HEK293 (cell line): ENCODE results near the gene BCR.

ENCODE experiments used
- CTCF ChIA-PET: fragments of 350-600 bp; formaldehyde crosslinking; extraction: SDS; loops from one replicate; lab custom pipeline; 2021; ENCODE audit warnings: antibody characterized with exemption; lab: Yijun Ruan, JAX
- POLR2A ChIA-PET: fragments of 300-600 bp; formaldehyde crosslinking; extraction: SDS; loops from one replicate; lab custom pipeline; 2020; ENCODE audit warnings: antibody characterized with exemption, inconsistent platforms; lab: Yijun Ruan, JAX
- H3K27ac ChIP-seq: fragments of 200-500 bp; sonication (Bioruptor generic); 2 replicates; pipeline ENCODE4 v1.5.1; 2014; ENCODE audit warnings: low read depth, low read length, control low read depth, inconsistent platforms; ENCODE audit errors: extremely low read depth
- H3K36me3 ChIP-seq, 2 experiments: fragments of 200-500 bp in 1 of 2; sonication (Bioruptor generic) in 1 of 2; 1 replicate in 1 of 2; 2 replicates in 1 of 2; pipeline ENCODE4 v1.5.1; 2014 to 2017; ENCODE audit warnings: inconsistent platforms in 2 of 2, low read length in 2 of 2; ENCODE audit not compliant: control insufficient read depth in 2 of 2, insufficient read depth in 1 of 2
- H3K4me1 ChIP-seq: fragments of 200-500 bp; sonication (Bioruptor generic); 2 replicates; pipeline ENCODE4 v1.5.1; 2014; ENCODE audit warnings: mild to moderate bottlenecking, low read length, inconsistent platforms; ENCODE audit not compliant: control insufficient read depth, insufficient read depth
- H3K4me3 ChIP-seq: 2 replicates; pipeline ENCODE4 v1.5.1; 2011; ENCODE audit warnings: low read depth, mild to moderate bottlenecking, control low read depth, low read length, moderate library complexity
- H3K9me3 ChIP-seq: fragments of 200-500 bp; sonication (Bioruptor generic); 2 replicates; pipeline ENCODE4 v1.5.1; 2014; ENCODE audit warnings: low read depth, low read length, inconsistent platforms; ENCODE audit not compliant: control insufficient read depth, insufficient read depth
- ATF2 ChIP-seq: fragments of 450-650 bp; formaldehyde crosslinking; IDR thresholded peaks from 2 replicates; pipeline ENCODE4 v1.5.1; 2016; ENCODE audit warnings: missing biosample characterization, missing genetic modification characterization, low read depth
- GFI1B ChIP-seq: fragments of 450-650 bp; formaldehyde crosslinking; IDR thresholded peaks from 2 replicates; pipeline ENCODE4 v1.5.1; 2016; ENCODE audit warnings: missing biosample characterization, missing genetic modification characterization
- GLI2 ChIP-seq: fragments of 450-650 bp; formaldehyde crosslinking; IDR thresholded peaks from 2 replicates; pipeline ENCODE4; 2017; ENCODE audit warnings: missing biosample characterization, missing genetic modification characterization, low read depth, borderline replicate concordance
- KLF1 ChIP-seq: fragments of 450-650 bp; formaldehyde crosslinking; IDR thresholded peaks from 2 replicates; pipeline ENCODE4 v1.5.1; 2016; ENCODE audit warnings: missing biosample characterization, missing genetic modification characterization
- OVOL3 ChIP-seq: fragments of 450-650 bp; formaldehyde crosslinking; IDR thresholded peaks from 2 replicates; pipeline ENCODE4 v1.5.1; 2016; ENCODE audit warnings: missing biosample characterization, missing genetic modification characterization
- TCF7L2 ChIP-seq: IDR thresholded peaks from 2 replicates; pipeline ENCODE4 v1.6.1; 2011; ENCODE audit warnings: low read depth, mild to moderate bottlenecking, inconsistent platforms, low read length, moderate library complexity, borderline replicate concordance
- ZBTB17 ChIP-seq: fragments of 450-650 bp; formaldehyde crosslinking; IDR thresholded peaks from 2 replicates; pipeline ENCODE4 v1.5.1; 2016; ENCODE audit warnings: missing biosample characterization, missing genetic modification characterization
- ZNF138 ChIP-seq: fragments of 450-650 bp; formaldehyde crosslinking; IDR thresholded peaks from 2 replicates; pipeline ENCODE4 v1.5.1; 2016; ENCODE audit warnings: missing biosample characterization, missing genetic modification characterization, borderline replicate concordance
- ZNF148 ChIP-seq: fragments of 450-650 bp; formaldehyde crosslinking; IDR thresholded peaks from 2 replicates; pipeline ENCODE4 v1.5.0; 2017; ENCODE audit warnings: missing biosample characterization, missing genetic modification characterization, borderline replicate concordance
- ZNF214 ChIP-seq: fragments of 450-650 bp; formaldehyde crosslinking; IDR thresholded peaks from 2 replicates; pipeline ENCODE4 v1.5.1; 2017; ENCODE audit warnings: missing biosample characterization, mild to moderate bottlenecking, missing genetic modification characterization, borderline replicate concordance
- ZNF433 ChIP-seq: fragments of 450-650 bp; formaldehyde crosslinking; IDR thresholded peaks from 2 replicates; pipeline ENCODE4 v1.5.1; 2016; ENCODE audit warnings: missing biosample characterization, missing genetic modification characterization, low read depth
- ZNF48 ChIP-seq: fragments of 450-650 bp; formaldehyde crosslinking; IDR thresholded peaks from 2 replicates; pipeline ENCODE4 v1.5.1; 2016; ENCODE audit warnings: missing biosample characterization, missing genetic modification characterization
- ZNF585B ChIP-seq: fragments of 450-650 bp; formaldehyde crosslinking; IDR thresholded peaks from 2 replicates; pipeline ENCODE4 v1.5.1; 2016; ENCODE audit warnings: missing biosample characterization, missing genetic modification characterization
- ZNF623 ChIP-seq: fragments of 450-650 bp; formaldehyde crosslinking; IDR thresholded peaks from 2 replicates; pipeline ENCODE4 v1.5.1; 2016; ENCODE audit warnings: missing biosample characterization, missing genetic modification characterization
- ZNF645 ChIP-seq: fragments of 450-650 bp; formaldehyde crosslinking; IDR thresholded peaks from 2 replicates; pipeline ENCODE4; 2016; ENCODE audit warnings: missing biosample characterization, missing genetic modification characterization
- ZNF664 ChIP-seq: fragments of 450-650 bp; formaldehyde crosslinking; IDR thresholded peaks from 2 replicates; pipeline ENCODE4 v1.5.1; 2016; ENCODE audit warnings: missing biosample characterization, missing genetic modification characterization
- ZNF747 ChIP-seq: fragments of 450-650 bp; formaldehyde crosslinking; IDR thresholded peaks from 2 replicates; pipeline ENCODE4 v1.5.1; 2016; ENCODE audit warnings: missing biosample characterization, missing genetic modification characterization
- ZNF76 ChIP-seq: fragments of 450-650 bp; formaldehyde crosslinking; IDR thresholded peaks from 2 replicates; pipeline ENCODE4; 2016; ENCODE audit warnings: low read depth, missing biosample characterization, missing genetic modification characterization, borderline replicate concordance

Gene BCR

GRCh38 chr22:23265368-23265700, 85.0 kb downstream of the BCR start:
- Histone ChIP-seq H3K9me3 (no peaks in the 10 kb centered on the region), H3K27ac (no peak overlapping the region), H3K4me1 (no peaks in the 10 kb centered on the region)
- TF ChIP-seq ZNF433 (no peak), ZNF138 (no peak), ZBTB17 (tag by site-specific recombination) (no peak)
- TF ChIP-seq, all 188 proteins: peak for 0
- CTCF ChIA-PET: interaction anchor here (0.6 to 1.7 kb wide), 5 partner anchors 17 to 307 kb away, joined by 3 to 6 read pairs (median 4); no protein-coding TSS in a partner anchor
- no peak overlapping the region for H3K4me3 ChIP-seq
- POLR2A ChIA-PET: interaction anchor here (0.5 kb wide), 1 partner anchor 80 kb away, joined by 4 read pairs; no protein-coding TSS in a partner anchor
- H3K36me3 ChIP-seq: peaks cover 0 to 94% of the 10 kb centered on the region in 2 experiments; a peak in 1 of 3 replicates

- Histone ChIP-seq H3K4me1 (no peaks in the 10 kb centered on the region), H3K9me3 (no peaks in the 10 kb centered on the region), H3K36me3 (peaks cover 0 to 95% of the 10 kb centered on the region in 2 experiments; a peak in 1 of 3 replicates), H3K27ac (no peak overlapping the region), H3K4me3 (no peak overlapping the region)
- ChIA-PET CTCF (no interaction called here), POLR2A (no interaction called here)
- TF ChIP-seq ATF2 (tag by site-specific recombination) (no peak), ZNF645 (tag by site-specific recombination) (no peak), ZNF747 (no peak), ZNF214 (tag by site-specific recombination) (no peak), OVOL3 (tag by site-specific recombination) (no peak), ZNF48 (tag by site-specific recombination) (no peak), GLI2 (tag by site-specific recombination) (no peak), ZNF664 (no peak), ZNF623 (tag by site-specific recombination) (no peak), ZNF76 (no peak), TCF7L2 (no peak), KLF1 (tag by site-specific recombination) (no peak), ZNF148 (no peak)
Observed at GRCh38 chr22:23266780-23267179, 86.5 kb downstream of the BCR start.

GRCh38 chr22:23267226-23268043, 87.1 kb downstream of the BCR start:
- Histone ChIP-seq H3K9me3 (no peaks in the 10 kb centered on the region), H3K36me3 (peaks cover 0 to 97% of the 10 kb centered on the region in 2 experiments; a peak in 1 of 3 replicates), H3K4me1 (no peaks in the 10 kb centered on the region), H3K27ac (no peak overlapping the region), H3K4me3 (no peak overlapping the region)
- CTCF ChIA-PET: interaction anchor here (0.7 to 1.1 kb wide), 3 partner anchors 14 to 94 kb away, joined by 3 to 6 read pairs (median 4); no protein-coding TSS in a partner anchor
- no peak for TF ChIP-seq ZNF585B (tag by site-specific recombination)
- no peak for TF ChIP-seq GFI1B (tag by site-specific recombination)
- POLR2A ChIA-PET: no interaction called here
